Activated CD8-positive, alpha-beta T cell treated with anti-CD3 and anti-CD28 coated beads for 36 hours (primary cell): ENCODE measurements around the gene ELAPOR2. TPM values are rescaled to one million over a fixed set of nuclear protein-coding genes. Genes with fewer than 3 reads are reported as not detected.

Source experiments
- ATAC-seq: fragments of 200-7000 bp; cut with Tn5 transposase; one replicate; pipeline ENCODE4 v1.10.0; 2021; ENCODE audit warnings: mild to moderate bottlenecking, moderate library complexity
- CTCF ChIA-PET: fragments of 350-600 bp; sonication (Branson Sonifier 250); formaldehyde crosslinking; loops from one replicate; lab custom pipeline; 2021; ENCODE audit warnings: antibody characterized with exemption; lab: Charles Lee
- POLR2A ChIA-PET: fragments of 350-600 bp; sonication (Branson Sonifier 250); formaldehyde crosslinking; loops from one replicate; lab custom pipeline; 2021; ENCODE audit warnings: antibody characterized with exemption; lab: Charles Lee
- DNase-seq: peaks from one replicate; pipeline ENCODE4 v3.0.0-alpha.2; 2020
- H3K27ac Mint-ChIP-seq: one replicate; pipeline ENCODE4 v1.8.0; 2021; ENCODE audit warnings: mild to moderate bottlenecking, mixed read lengths
- H3K27me3 Mint-ChIP-seq: one replicate; pipeline ENCODE4 v1.8.0; 2021; ENCODE audit warnings: mixed read lengths
- H3K36me3 Mint-ChIP-seq: one replicate; pipeline ENCODE4 v1.8.0; 2021; ENCODE audit warnings: low read depth, mixed read lengths
- H3K4me1 Mint-ChIP-seq: one replicate; pipeline ENCODE4 v1.8.0; 2021; ENCODE audit warnings: low read depth, mixed read lengths
- H3K4me3 Mint-ChIP-seq: one replicate; pipeline ENCODE4 v1.8.0; 2021; ENCODE audit warnings: mild to moderate bottlenecking, moderate library complexity, mixed read lengths
- H3K9me3 Mint-ChIP-seq: one replicate; pipeline ENCODE4 v1.8.0; 2021; ENCODE audit warnings: mixed read lengths
- CTCF ChIP-seq: fragments of 200-600 bp; IDR thresholded peaks from one replicate; pipeline ENCODE4 v1.8.0; 2022; ENCODE audit warnings: antibody characterized with exemption, mild to moderate bottlenecking
- intact Hi-C: fragments of 100-400 bp; cut with micrococcal nuclease; formaldehyde crosslinking; loops from one replicate; pipeline ENCODE4 v1.10.0; 2022
- total RNA-seq, 2 experiments: library from RNA; stranded (reverse); gene quantifications; one replicate each; pipeline ENCODE4 v1.2.3, GENCODE V29; 2021

The ELAPOR2 gene
- total RNA-seq: 1 to 10 TPM; 2.8 to 3.1 TPM

GRCh38 chr7:87059525-87060287 is at the start of gene ELAPOR2:
TSS of gene ELAPOR2 (minus strand) at chr7:87059654. CDS start at chr7:87059513, 141 bp downstream.
- peak; percentile 79 for DNase-seq
- intact Hi-C loops: loop anchor here (5.0 to 10.0 kb wide), 2 partner anchors 93 to 165 kb away; partner anchors contain the start of gene DMTF1
- ChIA-PET POLR2A (interaction anchor here (1.4 kb wide), 1 partner anchor 88 kb away, joined by 4 read pairs; no protein-coding TSS in a partner anchor), CTCF (interaction anchor here (0.8 to 2.4 kb wide), 12 partner anchors 15 to 177 kb away, joined by 3 to 21 read pairs (median 4); partner anchors contain the start of genes DMTF1 and TMEM243)
- peaks cover 13% of the 10 kb centered on the region for H3K4me1 Mint-ChIP-seq
- TF ChIP-seq CTCF: peak; percentile 31
- H3K27me3 Mint-ChIP-seq: peaks cover 17% of the 10 kb centered on the region
- peak within 1 kb of the TSS; percentile 79 for H3K4me3 Mint-ChIP-seq
- H3K36me3 Mint-ChIP-seq: no peaks in the 10 kb centered on the region
- H3K9me3 Mint-ChIP-seq: no peaks in the 10 kb centered on the region
- peak within 1 kb of the TSS; percentile 73 for H3K27ac Mint-ChIP-seq
- peak; percentile 96 for ATAC-seq

- H3K9me3 Mint-ChIP-seq: no peaks in the 10 kb centered on the region
- no peak overlapping the region for H3K4me3 Mint-ChIP-seq
- ChIA-PET POLR2A (interaction anchor here (1.1 kb wide), 1 partner anchor 15 kb away, joined by 3 read pairs; no protein-coding TSS in a partner anchor), CTCF (no interaction called here)
- no peak for ATAC-seq
- H3K4me1 Mint-ChIP-seq: no peaks in the 10 kb centered on the region
- H3K27ac Mint-ChIP-seq: no peak overlapping the region
- TF ChIP-seq CTCF: no peak
- intact Hi-C loops: no loop called here
- H3K36me3 Mint-ChIP-seq: no peaks in the 10 kb centered on the region
- peaks cover 11% of the 10 kb centered on the region for H3K27me3 Mint-ChIP-seq
- DNase-seq: no peak
These were observed 48.7 kb upstream of the ELAPOR2 start for GRCh38 chr7:87107949-87108776.

DNA sequence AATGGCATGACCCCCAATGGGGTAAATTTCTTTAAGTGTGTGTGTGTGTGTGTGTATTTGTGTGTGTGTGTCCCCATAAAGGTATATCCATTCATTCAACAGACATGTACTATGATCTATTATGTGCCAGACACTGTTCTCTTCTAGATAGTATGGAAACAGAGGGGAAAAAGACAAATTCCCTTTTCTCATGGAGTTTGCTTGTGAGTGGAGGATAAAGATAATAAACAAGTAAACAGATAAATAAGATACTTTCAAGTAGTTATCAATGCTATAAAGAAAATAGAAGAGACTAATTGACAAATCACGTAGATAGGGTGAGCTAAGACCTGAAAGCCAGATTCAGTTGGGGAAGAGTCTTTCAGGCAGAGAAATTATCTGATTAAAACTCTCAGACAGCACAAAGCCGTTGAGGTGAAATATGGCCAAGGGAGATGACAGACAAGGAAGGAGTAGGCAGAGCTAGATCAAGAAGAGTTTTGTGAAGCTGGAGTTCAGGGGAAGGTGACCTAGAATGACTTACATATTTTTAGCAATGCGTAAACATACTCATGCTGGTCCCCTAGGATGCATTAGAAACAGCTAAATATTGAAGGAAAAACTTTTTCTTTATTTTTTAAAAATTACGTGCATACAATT is 47.6 kb upstream of the ELAPOR2 start:
- ATAC-seq (no peak), DNase-seq (no peak)
- intact Hi-C loops: no loop called here
- ChIA-PET CTCF (interaction anchor here (0.6 kb wide), 1 partner anchor 60 kb away, joined by 3 read pairs; no protein-coding TSS in a partner anchor), POLR2A (interaction anchor here (1.1 kb wide), 1 partner anchor 16 kb away, joined by 3 read pairs; no protein-coding TSS in a partner anchor)
- H3K36me3 Mint-ChIP-seq: no peaks in the 10 kb centered on the region
- TF ChIP-seq CTCF: no peak
- peaks cover 11% of the 10 kb centered on the region for H3K27me3 Mint-ChIP-seq
- no peak overlapping the region for H3K27ac Mint-ChIP-seq
- no peaks in the 10 kb centered on the region for H3K9me3 Mint-ChIP-seq
- no peak overlapping the region for H3K4me3 Mint-ChIP-seq
- no peaks in the 10 kb centered on the region for H3K4me1 Mint-ChIP-seq

DNA sequence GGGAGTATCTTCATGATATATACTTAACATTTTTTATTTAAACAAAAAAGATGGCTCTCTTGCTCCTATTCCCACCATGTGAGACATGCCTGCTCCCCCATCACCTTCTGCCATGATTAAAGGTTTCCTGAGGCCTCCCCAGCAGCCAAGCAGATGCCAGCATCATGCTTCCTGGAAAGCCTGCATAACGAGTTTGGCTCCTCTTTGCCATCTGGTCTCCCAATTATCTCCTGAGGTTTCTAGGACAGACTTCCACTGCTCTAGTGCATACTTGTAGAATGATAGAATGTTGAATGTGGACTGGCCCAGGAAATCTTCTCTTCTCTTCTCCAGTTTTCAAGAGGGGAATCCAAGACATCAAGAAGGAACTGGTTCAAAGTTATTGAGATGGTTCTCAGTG is 45.9 kb upstream of the ELAPOR2 start:
- POLR2A ChIA-PET: no interaction called here
- Mint-ChIP-seq H3K9me3 (no peaks in the 10 kb centered on the region), H3K27me3 (peaks cover 18% of the 10 kb centered on the region), H3K4me3 (no peak overlapping the region), H3K36me3 (no peaks in the 10 kb centered on the region), H3K27ac (no peak overlapping the region), H3K4me1 (no peaks in the 10 kb centered on the region)
- DNase-seq (no peak), ATAC-seq (no peak)
- intact Hi-C loops: no loop called here
- CTCF ChIA-PET: no interaction called here
- no peak for TF ChIP-seq CTCF
